ENCODE measurements around the gene MRPL2.

Gene MRPL2

DNA sequence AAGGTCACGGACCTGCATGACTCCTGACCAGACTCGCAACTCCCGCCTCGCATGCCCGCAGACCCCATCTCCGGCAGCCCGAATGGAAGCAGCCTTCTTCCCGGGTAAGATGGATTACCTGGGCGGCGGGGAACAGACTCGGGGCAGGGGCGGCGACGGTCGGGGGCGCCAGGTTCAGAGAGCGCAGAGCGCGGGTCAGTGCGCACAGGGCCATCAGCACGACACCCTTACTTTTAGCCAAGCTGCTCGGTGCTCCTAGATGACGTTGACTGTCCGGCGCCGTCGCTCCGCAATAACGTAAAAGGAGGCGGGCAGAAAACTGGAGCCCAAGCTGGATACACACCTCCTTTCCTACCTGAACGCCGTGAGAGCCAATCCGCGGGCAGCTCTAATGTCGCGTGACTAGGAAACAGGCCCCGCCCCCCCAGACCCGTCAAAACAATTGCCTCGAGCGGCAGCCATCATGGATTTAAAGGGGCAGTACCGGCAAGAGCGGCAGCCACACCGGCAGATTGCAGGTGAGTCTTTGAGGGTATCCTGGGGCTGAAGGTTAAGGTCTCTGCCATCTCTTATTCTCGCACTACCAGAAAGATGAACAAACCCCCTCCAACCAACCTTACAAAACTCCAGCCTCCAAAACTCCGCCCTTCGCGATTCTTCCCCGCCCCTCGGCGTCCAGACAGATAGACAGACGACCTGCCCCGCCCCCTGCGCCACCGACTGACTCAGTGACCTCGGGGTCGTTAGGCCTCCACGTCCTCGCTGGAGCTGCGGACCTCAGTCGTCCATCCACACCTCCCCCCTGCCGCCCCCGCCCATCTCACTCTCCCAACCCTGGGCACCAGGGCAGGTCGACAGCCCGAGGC is at the start of gene MRPL2, which contains the start of gene KLC4:
MRPL2 (minus strand) TSS at position 267 of the 866 bp plus-strand sequence; CDS start at position 214, 53 bp downstream.
KLC4 (plus strand) TSS at position 464 of the 866 bp plus-strand sequence. CDS start 1,705 bp downstream, outside the sequence.
- no peaks in the 10 kb centered on the region for H4K20me1 ChIP-seq (ENCODE audit: control insufficient read depth, insufficient read depth, low read depth, low read length)
- H3K4me3 ChIP-seq (ENCODE audit: low read length) = peak within 1 kb of the TSS; percentile 83
- no peaks in the 10 kb centered on the region for H3K9me3 ChIP-seq (ENCODE audit: control insufficient read depth, insufficient read depth, low read length)
- H3K79me2 ChIP-seq (ENCODE audit: control insufficient read depth, low read length) = peaks cover 18% of the 10 kb centered on the region
- H3K27me3 ChIP-seq (ENCODE audit: control insufficient read depth, low read length) = no peaks in the 10 kb centered on the region
- peak within 1 kb of the TSS; percentile 41 for H3K27ac ChIP-seq (ENCODE audit: low read depth, low read length)
- H3K9me2 ChIP-seq (replicated peaks; ENCODE audit: control insufficient read depth, low read length) = no peaks in the 10 kb centered on the region
- TF ChIP-seq CTCF (IDR thresholded peaks at IDR 0.05; ENCODE audit: low read depth, low read length, poor library complexity, severe bottlenecking) (no peak), EZH2phosphoT487 (IDR thresholded peaks at IDR 0.05; ENCODE audit: borderline replicate concordance, low read length) (no peak)
- peaks cover 17% of the 10 kb centered on the region for H3K4me1 ChIP-seq (ENCODE audit: control insufficient read depth, low read length)
- peak within 1 kb of the TSS; percentile 90 for H3K4me2 ChIP-seq (ENCODE audit: low read length)
- peaks cover 4% of the 10 kb centered on the region; the same call in 1 of the 2 replicates for H3F3A ChIP-seq (ENCODE audit: control insufficient read depth, insufficient read depth)
- H3K36me3 ChIP-seq (ENCODE audit: control insufficient read depth, low read length) = peaks cover 19% of the 10 kb centered on the region

GRCh38 chr6:43107344-43108062 is 48.3 kb upstream of the MRPL2 start:
- H3K36me3 ChIP-seq (ENCODE audit: control insufficient read depth, low read length) = no peaks in the 10 kb centered on the region
- peaks cover 6% of the 10 kb centered on the region; the same call in 1 of the 2 replicates for H3K27me3 ChIP-seq (ENCODE audit: control insufficient read depth, low read length)
- no peaks in the 10 kb centered on the region for H3K9me2 ChIP-seq (replicated peaks; ENCODE audit: control insufficient read depth, low read length)
- H3F3A ChIP-seq (ENCODE audit: control insufficient read depth, insufficient read depth) = no peaks in the 10 kb centered on the region
- no peak overlapping the region for H3K4me3 ChIP-seq (ENCODE audit: low read length)
- H4K20me1 ChIP-seq (ENCODE audit: control insufficient read depth, insufficient read depth, low read depth, low read length) = no peaks in the 10 kb centered on the region
- H3K4me2 ChIP-seq (ENCODE audit: low read length) = no peak overlapping the region
- TF ChIP-seq EZH2phosphoT487 (IDR thresholded peaks at IDR 0.05; ENCODE audit: borderline replicate concordance, low read length) = no peak
- TF ChIP-seq CTCF (IDR thresholded peaks at IDR 0.05; ENCODE audit: low read depth, low read length, poor library complexity, severe bottlenecking) = no peak
- H3K9me3 ChIP-seq (ENCODE audit: control insufficient read depth, insufficient read depth, low read length) = no peaks in the 10 kb centered on the region
- H3K4me1 ChIP-seq (ENCODE audit: control insufficient read depth, low read length) = no peaks in the 10 kb centered on the region
- no peak overlapping the region for H3K27ac ChIP-seq (ENCODE audit: low read depth, low read length)
- no peaks in the 10 kb centered on the region for H3K79me2 ChIP-seq (ENCODE audit: control insufficient read depth, low read length)

DNA sequence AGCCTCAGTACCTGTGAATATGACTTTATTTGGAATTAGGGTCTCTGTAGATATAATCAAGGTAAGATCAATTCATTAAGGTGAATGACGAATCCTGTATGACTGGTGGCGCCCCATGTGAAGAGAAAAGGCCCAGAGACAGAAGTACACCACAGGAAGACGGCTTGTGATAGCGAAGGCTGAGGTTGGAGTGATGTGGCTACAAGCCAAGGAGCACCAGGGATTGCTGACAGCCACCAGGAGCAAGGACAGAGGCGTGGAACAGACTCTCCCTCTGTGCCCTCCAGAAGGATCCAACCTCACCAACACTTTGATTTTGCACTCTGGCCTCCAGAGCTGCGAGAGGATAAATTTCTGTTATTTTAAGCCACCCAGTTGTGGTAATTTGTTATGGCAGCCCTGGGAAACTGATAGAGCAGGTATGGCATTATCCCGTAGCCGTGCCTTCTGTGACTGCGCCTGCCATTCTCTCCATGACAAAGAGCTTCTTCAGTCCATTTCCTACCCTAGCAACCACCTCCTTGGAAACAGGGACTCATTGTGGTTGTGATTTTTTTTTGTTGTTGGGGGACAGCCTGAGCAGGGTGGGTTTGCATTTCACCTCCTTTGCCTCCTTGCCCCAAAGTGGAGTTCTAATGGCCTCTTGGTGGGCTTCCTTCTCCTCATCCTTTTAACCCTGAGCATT is 46.4 kb upstream of the MRPL2 start:
- no peak for TF ChIP-seq CTCF (IDR thresholded peaks at IDR 0.05; ENCODE audit: low read depth, low read length, poor library complexity, severe bottlenecking)
- no peak for TF ChIP-seq EZH2phosphoT487 (IDR thresholded peaks at IDR 0.05; ENCODE audit: borderline replicate concordance, low read length)
- H3K9me2 ChIP-seq (replicated peaks; ENCODE audit: control insufficient read depth, low read length) = no peaks in the 10 kb centered on the region
- H3K4me2 ChIP-seq (ENCODE audit: low read length) = no peak overlapping the region
- H3K27ac ChIP-seq (ENCODE audit: low read depth, low read length) = no peak overlapping the region
- peaks cover 5% of the 10 kb centered on the region; the same call in 1 of the 2 replicates for H3K27me3 ChIP-seq (ENCODE audit: control insufficient read depth, low read length)
- H3K4me3 ChIP-seq (ENCODE audit: low read length) = no peak overlapping the region
- H3K79me2 ChIP-seq (ENCODE audit: control insufficient read depth, low read length) = no peaks in the 10 kb centered on the region
- H3K36me3 ChIP-seq (ENCODE audit: control insufficient read depth, low read length) = no peaks in the 10 kb centered on the region
- H3F3A ChIP-seq (ENCODE audit: control insufficient read depth, insufficient read depth) = no peaks in the 10 kb centered on the region
- H4K20me1 ChIP-seq (ENCODE audit: control insufficient read depth, insufficient read depth, low read depth, low read length) = no peaks in the 10 kb centered on the region
- H3K4me1 ChIP-seq (ENCODE audit: control insufficient read depth, low read length) = no peaks in the 10 kb centered on the region
- no peaks in the 10 kb centered on the region for H3K9me3 ChIP-seq (ENCODE audit: control insufficient read depth, insufficient read depth, low read length)
